C4-2B (cell line): ENCODE data around the gene POMT1.

Experiments used
- ZFX ChIP-seq: fragments of 450-650 bp; IDR thresholded peaks from 2 replicates; pipeline ENCODE4 v1.6.1; 2017
- TF ChIP-seq, protein P1 (sequence below): fragments of 450-650 bp; conservative IDR thresholded peaks from 2 replicates; pipeline ENCODE4 v1.5.1; 2017; ENCODE audit warnings: mild to moderate bottlenecking

DNA sequence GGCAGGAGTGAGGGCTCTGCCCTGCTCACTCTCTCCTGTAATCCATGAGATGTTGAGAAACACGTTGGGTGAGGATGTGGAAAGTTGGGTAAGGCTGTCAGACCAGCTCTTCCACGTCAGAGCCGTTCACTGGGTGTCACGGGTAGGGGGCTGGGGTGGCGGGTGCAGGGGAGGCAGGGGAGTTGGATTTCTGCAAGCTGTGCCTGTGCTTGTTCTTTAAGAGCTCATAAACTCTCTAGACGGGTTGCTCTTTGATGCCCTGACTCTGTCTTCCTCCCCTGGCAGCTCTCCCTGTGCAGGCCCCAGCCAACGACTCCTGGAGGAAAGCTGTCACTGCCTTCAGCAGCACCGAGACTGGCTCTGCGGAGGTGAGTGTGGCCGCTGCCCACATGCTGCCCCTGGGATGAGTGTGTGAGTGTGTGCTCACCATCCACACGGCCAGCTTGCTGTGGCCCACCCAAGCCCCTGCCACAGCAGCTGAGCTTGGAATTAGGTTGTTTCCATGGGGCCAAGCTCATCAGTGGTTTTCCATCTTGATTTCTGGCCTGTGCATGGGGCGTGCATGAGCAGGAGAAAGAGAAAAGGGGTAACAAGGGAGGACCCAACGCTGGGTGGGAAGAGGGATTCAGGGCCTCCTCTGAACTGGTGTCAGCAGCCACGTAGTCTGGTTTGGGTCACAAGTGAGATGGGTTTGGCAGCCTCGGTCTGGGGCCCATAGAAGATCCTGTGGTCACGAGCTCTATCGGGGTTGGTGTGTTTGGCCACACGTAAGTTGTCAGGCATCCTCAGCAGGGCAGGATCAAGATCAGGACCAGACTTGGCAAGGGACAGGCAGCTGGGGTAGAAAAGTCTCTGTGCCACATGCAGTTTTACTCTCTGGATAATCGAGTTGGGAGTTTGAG is 21.0 kb upstream of the POMT1 start:
- TF ChIP-seq, protein P1, sequence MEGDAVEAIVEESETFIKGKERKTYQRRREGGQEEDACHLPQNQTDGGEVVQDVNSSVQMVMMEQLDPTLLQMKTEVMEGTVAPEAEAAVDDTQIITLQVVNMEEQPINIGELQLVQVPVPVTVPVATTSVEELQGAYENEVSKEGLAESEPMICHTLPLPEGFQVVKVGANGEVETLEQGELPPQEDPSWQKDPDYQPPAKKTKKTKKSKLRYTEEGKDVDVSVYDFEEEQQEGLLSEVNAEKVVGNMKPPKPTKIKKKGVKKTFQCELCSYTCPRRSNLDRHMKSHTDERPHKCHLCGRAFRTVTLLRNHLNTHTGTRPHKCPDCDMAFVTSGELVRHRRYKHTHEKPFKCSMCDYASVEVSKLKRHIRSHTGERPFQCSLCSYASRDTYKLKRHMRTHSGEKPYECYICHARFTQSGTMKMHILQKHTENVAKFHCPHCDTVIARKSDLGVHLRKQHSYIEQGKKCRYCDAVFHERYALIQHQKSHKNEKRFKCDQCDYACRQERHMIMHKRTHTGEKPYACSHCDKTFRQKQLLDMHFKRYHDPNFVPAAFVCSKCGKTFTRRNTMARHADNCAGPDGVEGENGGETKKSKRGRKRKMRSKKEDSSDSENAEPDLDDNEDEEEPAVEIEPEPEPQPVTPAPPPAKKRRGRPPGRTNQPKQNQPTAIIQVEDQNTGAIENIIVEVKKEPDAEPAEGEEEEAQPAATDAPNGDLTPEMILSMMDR, result no peak
- no peak for TF ChIP-seq ZFX
